Esophagus muscularis mucosa (tissue), 3 donors: ENCODE data around the gene RXRB.

Experiments
- POLR2A ChIP-seq: fragments of 450-650 bp; IDR thresholded peaks from one replicate; pipeline ENCODE4 v1.6.1; 2017; ENCODE audit warnings: antibody characterized with exemption, moderate library complexity, mild to moderate bottlenecking, low read depth
- TF ChIP-seq, protein P1 (sequence below), 3 experiments: fragments of 200-600 bp in 2 of 3; fragments of 450-650 bp in 1 of 3; sonication (generic) in 2 of 3; IDR thresholded peaks; one replicate each; pipeline ENCODE4 v1.5.1; 2017 to 2019; ENCODE audit warnings: antibody characterized with exemption in 3 of 3, mild to moderate bottlenecking in 2 of 3, moderate library complexity in 1 of 3

DNA sequence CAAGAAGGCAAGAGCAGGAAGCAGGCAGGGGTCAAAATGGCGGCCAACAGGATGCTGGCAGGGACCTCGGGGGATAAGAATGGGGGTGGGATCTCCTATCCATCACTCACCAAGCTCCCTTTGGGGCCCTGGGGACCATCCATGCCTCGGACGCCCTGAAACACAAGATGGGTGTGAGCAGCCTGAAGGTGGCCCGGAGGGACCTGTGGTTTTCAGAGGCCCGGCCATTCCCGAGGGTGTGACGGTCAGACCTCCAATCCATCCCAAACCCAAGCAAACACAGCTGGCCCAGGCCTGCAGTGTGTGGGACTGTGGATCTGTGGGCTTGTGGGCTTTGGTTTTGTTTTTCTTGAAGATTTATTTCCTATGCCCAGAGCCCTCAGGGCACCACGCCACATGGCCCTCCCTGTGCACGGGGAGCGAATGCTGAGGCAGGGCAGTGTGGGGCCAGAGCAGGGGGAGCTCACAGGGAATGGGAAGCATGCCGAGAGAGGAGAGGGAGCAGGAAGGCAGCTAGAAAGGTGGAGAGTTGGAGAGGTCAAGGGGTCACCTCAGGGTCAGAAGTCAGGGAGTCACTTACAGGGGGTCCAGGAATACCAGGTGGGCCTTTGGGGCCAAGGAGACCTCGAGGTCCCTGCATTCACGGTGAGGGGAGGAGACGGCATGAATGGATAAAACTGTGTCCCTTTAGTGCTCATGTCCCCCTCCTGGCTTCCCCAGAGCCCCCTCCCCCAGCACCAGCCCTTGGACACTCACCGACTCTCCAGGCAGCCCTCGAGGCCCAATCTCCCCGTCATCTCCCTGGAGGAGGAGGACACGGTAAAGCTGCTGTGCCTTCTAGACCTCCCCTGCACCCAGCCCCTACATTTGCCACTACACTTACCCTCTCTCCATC, 22.7 kb downstream of the RXRB start:
- TF ChIP-seq, protein P1, sequence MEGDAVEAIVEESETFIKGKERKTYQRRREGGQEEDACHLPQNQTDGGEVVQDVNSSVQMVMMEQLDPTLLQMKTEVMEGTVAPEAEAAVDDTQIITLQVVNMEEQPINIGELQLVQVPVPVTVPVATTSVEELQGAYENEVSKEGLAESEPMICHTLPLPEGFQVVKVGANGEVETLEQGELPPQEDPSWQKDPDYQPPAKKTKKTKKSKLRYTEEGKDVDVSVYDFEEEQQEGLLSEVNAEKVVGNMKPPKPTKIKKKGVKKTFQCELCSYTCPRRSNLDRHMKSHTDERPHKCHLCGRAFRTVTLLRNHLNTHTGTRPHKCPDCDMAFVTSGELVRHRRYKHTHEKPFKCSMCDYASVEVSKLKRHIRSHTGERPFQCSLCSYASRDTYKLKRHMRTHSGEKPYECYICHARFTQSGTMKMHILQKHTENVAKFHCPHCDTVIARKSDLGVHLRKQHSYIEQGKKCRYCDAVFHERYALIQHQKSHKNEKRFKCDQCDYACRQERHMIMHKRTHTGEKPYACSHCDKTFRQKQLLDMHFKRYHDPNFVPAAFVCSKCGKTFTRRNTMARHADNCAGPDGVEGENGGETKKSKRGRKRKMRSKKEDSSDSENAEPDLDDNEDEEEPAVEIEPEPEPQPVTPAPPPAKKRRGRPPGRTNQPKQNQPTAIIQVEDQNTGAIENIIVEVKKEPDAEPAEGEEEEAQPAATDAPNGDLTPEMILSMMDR (IDR thresholded peaks at IDR 0.05): no peak
- TF ChIP-seq POLR2A: no peak
